RCC 7860 (cell line): ENCODE data around the gene STAMBPL1.
A peak's percentile ranks its signal among the peaks of the same experiment; 100 is the strongest.
"Not testable (repeated sequence)": the region's sequence is repeated elsewhere in the genome, so short reads cannot be mapped to it uniquely, and the experiment has no call there.

ENCODE experiments used
- DNase-seq: peaks from one replicate; pipeline ENCODE4 v3.0.0-alpha.2; 2015; ENCODE audit warnings: low spot score
- FAIRE-seq: peaks from 2 replicates; lab custom pipeline; 2012; peaks lifted over from hg19 to GRCh38; lab: Jason Lieb, UNC

Gene STAMBPL1

GRCh38 chr10:88916231-88916630 is 36.2 kb downstream of the STAMBPL1 start:
- DNase-seq (no peak), FAIRE-seq (no peak)

DNA sequence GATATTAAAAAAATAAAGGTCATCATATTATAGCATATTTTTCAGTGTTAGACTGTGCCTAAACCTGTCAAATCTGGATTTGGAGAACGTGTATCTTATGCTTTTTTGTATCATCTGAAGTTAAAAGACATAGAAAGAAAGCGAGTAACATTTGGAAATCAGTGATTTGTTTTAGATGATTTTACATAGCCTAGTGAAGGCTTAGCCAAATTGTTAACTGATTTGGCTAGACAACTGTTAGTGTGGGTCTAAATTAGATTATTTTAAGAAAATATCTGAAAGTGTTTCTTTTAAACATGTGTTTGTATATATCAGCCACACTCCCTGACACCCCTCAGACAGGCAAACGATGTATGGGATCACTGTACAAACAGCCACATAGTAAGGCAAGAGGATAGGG is 36.9 kb downstream of the STAMBPL1 start:
- DNase-seq (no peak), FAIRE-seq (no peak)

DNA sequence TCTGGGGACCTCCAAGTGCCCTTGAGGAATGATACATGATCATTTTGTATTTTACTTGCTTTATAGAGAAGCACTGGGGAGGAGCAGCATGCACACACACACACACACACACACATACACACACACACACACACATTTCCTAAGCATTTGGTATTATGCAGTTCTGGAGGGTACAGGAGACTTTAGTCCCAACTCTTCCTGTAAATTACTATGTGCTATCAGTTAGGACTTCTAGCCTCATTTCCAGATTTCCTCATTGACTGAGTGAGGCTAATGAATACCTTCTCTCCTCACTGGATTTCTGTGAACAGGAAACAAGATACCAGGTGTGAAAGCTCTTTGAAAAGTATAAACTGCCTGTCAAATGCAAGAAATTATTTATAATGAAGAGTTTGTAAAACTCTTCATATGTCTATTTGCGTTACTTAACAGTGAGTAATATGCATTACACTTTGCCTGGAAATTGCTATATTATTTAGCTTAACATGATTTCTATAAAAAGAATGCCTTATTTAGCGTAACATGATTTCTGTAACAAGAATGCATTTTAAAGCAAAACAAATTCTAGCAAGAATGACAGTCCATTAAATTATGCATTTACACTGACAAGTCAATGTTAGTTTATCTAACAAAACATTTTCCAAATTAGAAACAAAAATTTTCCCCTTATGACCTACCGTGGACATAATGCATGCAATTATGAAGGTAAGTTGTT is 38.3 kb downstream of the STAMBPL1 start:
- FAIRE-seq (no peak), DNase-seq (no peak)

DNA sequence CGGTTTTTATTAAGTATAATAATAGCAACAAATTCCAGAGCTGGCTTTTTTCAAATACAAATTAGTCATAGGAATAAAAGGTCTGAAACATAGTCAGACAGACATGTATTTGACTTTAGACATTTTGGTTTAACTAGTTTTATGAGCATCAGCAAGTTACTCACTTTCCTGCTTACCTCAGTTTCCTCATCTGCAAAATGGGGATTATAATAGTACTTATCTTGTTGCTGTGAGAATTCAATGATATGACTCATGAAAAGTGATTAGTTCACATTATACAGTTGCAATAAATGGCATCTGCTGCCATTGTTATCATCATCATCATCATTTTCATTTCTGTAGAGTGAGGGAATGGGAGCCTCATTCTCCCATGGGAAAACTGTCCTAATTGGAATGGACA is 39.0 kb downstream of the STAMBPL1 start:
- no peak for DNase-seq
- FAIRE-seq, result no peak

DNA sequence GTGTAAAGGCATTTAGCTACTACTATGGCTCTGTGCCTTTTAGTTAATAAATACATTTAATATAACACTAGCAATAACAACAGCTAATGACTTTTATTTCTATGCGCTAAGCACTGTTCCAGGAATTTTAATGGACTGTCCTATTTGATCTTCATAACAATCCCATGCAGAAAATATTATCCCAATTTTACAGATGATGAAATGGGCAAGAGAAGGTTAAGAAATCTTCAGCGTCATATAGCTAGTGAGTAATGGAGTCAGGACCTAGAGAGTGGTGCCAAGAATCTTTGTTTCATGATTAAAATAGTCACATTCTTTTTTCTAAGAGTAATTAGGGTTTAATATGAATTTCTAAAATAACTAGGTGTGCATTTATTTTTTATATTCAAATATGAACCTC is 40.2 kb downstream of the STAMBPL1 start:
- FAIRE-seq (no peak), DNase-seq (no peak)

DNA sequence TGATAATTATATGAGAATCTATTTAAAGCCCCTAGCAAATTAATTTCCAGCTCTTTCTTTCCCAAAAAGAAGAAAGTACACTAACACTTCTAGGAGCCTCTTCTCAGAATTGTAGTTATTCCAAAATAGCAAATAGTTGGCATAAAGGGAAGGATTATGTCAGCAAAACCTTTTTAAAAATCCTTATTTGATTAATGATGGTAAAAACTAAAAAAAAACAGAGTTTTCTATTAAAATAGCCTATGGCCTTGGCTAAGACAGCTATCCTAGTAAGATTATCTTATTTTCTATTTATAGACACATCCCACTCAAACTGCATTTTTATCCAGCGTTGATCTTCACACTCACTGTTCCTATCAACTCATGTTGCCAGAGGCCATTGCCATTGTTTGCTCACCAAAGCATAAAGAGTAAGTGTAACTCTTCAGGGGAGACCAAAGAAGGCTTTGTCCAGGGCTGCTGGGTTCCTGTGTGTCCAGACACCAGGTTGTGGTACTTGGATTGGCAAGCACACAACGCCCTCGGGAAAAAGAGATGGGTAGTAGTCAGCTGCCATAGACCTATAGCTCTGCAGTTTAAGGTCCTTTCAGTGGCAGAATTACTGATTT is 41.0 kb downstream of the STAMBPL1 start:
- DNase-seq (no peak), FAIRE-seq (no peak)

DNA sequence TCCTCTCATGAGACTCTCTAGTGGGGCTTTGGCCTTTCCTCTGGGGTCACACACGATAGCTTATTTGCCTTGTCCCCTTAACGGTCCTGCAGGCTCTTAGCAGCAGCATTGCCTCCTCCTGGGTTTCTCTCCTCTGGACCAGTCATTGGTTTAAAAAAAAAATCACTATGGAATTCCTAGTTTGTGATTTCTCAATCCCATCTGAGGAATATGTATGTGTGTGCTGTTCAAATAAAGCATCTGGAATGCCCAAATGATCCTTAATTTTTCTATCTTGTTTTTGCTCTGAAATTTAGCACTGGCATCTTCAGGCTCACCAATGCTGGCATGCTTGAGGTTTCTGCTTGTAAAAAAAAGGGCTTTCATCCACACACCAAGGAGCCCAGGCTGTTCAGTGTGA is 42.0 kb downstream of the STAMBPL1 start:
- FAIRE-seq (no peak), DNase-seq (no peak)

GRCh38 chr10:88923520-88923919 is 43.5 kb downstream of the STAMBPL1 start:
- FAIRE-seq, result no peak

GRCh38 chr10:88926566-88927415 is 46.7 kb downstream of the STAMBPL1 start:
- FAIRE-seq, result no peak
- DNase-seq, result no peak

More at GRCh38 chr10:88923520-88923919, 43.5 kb downstream of the STAMBPL1 start:
- DNase-seq, result no peak

DNA sequence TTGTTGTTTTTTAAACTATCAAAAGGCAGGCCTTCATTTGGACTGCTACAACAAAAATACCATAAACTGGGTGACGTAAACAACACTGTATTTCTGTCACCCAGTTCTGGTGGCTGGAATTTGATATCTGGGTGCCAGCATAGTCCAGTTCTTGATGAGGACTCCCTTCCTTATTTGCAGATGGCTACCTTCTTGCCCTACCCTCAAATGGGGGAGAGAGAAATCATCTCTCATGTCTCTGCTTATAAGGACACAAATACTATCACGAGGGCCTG is 47.3 kb downstream of the STAMBPL1 start:
- FAIRE-seq (no peak), DNase-seq (no peak)

- no peak for FAIRE-seq
- no peak for DNase-seq
Measured at GRCh38 chr10:88928254-88928653, 48.2 kb downstream of the STAMBPL1 start.

- DNase-seq (no peak), FAIRE-seq (no peak)
Measured at GRCh38 chr10:88931548-88931947, 51.5 kb downstream of the STAMBPL1 start.

DNA sequence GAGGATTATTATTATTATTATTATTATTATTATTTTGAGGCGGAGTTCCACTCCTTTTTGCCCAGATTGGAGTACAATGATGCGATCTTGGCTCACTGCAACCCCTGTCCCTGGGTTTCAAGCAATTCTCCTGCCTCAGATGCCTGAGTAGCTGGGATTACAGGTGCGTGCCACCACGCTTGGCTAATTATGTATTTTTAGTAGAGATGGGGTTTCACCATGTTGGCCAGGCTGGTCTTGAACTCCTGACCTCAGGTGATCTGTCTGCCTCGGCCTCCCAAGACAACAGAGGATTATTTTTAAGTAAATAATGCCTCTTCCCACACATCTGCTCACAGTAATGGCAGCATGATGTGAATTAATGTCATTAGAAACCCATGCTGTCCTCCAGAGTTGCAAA is 52.0 kb downstream of the STAMBPL1 start:
- DNase-seq, FAIRE-seq: not testable (repeated sequence)

DNA sequence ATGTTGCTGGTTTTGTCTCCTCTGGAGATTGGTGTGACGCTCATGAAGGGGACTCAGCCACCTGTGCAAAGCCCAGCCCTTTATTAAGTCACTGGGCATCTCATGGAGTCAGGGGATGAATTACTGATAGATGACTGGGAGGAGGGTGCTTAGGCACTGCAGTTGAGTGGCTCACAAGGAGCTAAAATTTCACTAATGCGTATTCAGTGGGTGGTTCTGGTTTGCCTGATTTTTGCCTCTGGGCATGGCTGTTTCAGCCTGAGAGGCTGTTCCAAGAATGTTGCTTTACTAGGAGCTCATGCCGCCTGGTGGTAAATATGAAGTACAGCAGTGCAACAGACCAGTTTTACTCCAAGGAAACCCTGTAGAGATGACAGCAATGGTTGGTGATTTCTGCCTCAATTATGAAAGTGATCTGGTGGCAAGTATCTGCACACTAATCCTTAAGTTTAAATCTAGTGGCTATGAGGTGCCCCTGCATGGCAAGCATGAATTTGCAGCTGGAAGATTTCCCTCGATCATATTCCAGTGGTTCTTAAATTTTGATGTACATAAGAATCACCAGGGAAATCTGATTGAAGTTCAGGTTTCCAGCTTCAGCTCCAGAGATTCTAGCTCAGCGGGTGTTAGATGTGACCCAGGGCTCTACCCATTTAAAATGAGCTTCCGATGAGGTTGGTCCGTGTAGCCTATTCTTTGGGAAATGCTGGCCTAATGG is 52.7 kb downstream of the STAMBPL1 start:
- peak; percentile 66 for DNase-seq
- peak; percentile 45 for FAIRE-seq

DNA sequence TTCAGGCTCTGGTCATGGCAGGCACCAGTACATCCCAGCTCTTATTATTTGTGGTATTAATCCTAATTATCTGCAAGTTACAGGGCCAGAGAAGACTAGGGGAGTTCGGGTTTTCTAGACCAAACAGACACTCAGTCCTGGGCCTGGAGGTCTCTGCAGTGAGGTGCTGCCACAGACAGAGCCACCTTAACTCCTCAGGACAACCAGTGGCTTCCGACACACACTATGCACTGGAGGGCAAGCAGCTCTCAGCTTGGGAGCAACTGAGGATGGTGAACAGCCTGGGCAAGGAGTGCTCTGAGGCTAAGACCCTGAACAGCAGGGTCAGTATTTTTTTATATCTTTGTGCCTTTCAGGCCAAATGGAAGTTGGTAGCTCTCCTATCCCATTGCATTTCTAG is 53.5 kb downstream of the STAMBPL1 start:
- FAIRE-seq, result no peak
- no peak for DNase-seq

- FAIRE-seq (peak; percentile 43), DNase-seq (peak; percentile 63)
Measured at GRCh38 chr10:88934900-88935672, 55.0 kb downstream of the STAMBPL1 start.

DNA sequence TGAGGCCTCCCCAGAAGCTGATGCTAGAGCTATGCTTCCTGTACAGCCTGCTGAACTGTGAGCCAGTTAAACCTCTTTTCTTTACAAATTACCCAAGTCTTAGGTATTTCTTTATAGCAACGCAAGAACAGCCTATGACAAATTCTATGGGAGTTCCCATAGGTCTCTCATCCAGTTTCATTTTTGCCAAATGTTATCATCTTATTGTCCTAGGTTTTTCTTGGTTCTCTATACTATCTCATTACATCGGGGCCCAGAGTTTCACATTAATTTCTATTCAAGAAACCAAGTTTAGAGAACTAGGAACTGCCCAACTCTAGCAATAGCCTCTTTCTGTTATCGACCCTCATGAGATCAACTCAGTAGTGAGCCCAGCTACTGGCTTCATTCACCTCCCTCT is 56.6 kb downstream of the STAMBPL1 start:
- FAIRE-seq (no peak), DNase-seq (no peak)

- FAIRE-seq (no peak), DNase-seq (no peak)
Measured at GRCh38 chr10:88938039-88938438, 58.0 kb downstream of the STAMBPL1 start.

- DNase-seq (no peak), FAIRE-seq (no peak)
Measured at GRCh38 chr10:88938938-88939337, 58.9 kb downstream of the STAMBPL1 start.

- DNase-seq (no peak), FAIRE-seq (no peak)
Measured at GRCh38 chr10:88941026-88941425, 61.0 kb downstream of the STAMBPL1 start.

- DNase-seq, result no peak
- FAIRE-seq, result no peak
Measured at GRCh38 chr10:88943778-88944177, 63.7 kb downstream of the STAMBPL1 start.
